ENCODE measurements around the gene PBLD.
"Not testable (repeated sequence)": the region's sequence is repeated elsewhere in the genome, so short reads cannot be mapped to it uniquely, and the experiment has no call there.

PBLD gene

DNA sequence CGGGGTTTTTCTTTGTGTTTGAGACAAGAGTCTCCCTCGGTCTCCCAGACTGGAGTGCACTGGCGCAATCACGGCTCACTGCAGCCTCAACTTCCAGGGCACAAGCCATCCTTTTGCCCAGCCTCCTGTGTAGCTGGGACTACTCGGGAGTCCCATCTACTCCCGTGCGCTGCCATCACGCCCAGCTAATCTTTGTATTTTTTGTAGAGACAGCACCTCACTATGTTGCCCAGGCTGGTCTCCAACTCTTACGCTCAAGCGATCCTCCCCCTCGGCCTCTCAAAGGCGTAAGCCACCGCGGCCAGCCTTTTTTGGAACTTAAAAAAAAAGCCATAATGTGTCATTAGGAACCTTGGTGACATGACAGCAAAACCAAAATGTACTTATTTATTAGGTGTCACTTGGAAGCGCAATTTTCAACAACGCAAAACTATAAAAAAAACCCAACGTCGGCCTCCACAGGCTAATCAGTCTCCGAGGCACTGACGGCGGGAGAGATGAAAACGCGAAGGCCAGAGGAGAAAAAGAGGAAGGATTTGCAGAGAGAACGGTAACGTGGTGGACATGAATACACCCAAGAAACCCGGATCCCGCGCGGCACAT, 1.8 kb downstream of the PBLD start:
- no peak for DNase-seq

DNA sequence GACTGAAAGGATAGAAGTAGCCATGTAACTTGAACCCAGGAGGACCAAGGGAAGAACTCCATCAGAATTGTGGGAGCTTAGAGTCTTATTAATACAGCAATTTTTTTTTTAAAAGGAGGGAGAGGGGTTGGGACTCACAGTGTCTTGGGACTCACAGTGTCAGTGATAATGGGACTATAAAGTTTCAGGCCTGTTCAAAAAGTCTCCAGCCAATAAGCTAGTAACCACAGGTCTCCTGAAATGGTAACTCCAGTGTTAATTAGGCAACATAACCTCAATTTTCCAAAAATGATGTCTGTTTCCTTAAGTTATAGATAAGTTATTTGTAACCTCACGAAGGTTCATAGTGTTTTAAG, 3.2 kb downstream of the PBLD start:
- DNase-seq: no peak

DNA sequence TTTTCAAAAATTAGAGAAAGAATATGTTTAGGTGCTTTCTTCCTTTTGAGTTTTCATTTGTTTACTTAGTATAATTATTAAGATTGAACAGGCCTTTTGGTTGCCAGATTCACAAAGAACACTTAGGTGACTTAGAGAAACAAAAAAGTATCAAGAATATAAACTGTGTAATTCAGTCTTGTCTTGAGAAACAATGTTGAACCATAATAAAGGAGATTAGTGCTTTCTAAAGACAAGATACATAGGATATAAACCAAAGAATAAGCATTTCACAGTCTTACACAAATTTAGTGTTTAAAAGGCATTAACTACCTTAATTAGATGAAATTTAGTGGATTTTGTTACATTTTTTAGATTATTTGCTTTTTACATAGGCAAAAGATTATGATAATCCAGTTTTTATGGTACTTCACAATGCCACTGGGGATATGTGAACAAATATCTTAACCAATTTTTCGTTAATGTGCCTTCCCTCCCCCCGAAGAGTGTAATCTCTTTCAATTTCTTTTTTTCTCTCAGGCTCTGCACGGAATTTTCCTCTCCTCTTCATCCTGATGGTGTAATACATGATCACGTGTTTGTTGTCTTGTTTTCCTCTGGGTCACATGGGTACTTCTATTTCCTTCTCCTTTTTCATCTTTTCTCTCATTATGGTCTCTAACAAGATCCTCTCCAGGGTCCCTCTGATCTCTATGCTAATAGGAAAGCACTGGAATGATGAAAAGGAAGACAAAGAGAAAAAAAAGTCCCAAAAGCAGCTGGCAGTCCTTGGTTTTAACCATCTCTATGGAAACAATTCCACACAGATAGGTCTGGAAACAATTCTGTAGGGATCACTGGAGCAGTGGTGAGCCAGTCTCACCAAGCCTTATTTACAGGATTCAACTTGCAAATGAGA, 4.6 kb downstream of the PBLD start:
- DNase-seq: no peak

DNA sequence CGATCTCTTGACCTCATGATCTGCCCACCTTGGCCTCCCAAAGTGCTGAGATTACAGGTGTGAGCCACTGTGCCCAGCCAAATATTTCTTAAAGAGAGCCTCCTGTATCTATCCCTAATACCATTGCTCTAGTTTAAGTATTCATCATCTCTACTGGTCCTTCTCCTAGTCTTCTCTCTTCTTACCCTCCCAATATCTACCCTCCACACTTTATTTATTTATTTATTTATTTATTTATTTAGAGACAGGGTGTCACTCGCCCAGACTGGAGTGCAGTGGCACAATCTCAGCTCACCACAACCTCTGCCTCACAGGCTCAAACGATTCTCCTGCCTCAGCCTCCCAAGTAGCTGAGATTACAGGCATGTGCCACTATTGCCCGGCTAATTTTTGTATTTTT, 8.3 kb downstream of the PBLD start:
- DNase-seq: not testable (repeated sequence)

DNA sequence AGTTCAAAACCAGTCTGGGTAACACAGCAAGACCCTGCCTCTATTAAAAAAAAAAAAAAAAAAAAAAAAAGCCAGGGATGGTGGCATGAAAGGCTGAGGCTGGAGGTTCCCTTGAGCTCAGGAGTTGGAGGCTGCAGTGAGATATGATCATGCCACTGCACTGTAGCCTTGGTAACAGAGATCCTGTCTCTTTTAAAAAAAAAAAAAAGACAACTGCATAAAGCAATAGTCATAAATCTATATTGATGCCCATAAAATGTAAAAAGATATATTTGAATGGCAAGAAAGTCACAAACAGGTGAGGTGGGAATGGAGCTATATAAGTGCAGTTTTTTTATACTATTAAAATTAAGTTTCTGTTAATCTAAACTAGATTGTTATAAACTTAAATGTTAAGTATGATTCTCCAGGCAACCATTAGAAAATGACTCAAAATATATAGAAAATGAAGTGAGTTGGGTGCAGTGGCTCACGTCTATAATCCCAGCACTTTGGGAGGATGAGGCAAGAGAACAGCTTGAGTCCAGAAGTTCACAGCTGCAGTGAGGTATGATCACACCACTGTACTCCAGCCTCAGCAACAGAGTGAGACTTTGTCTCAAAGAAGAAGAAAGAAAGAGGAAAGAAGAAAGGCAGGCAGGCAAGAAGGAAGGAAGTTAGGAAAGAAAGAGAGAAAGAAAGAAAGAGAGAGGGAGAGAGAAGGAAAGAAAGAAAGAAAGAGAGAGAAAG, 14.2 kb downstream of the PBLD start:
- DNase-seq: no peak

DNA sequence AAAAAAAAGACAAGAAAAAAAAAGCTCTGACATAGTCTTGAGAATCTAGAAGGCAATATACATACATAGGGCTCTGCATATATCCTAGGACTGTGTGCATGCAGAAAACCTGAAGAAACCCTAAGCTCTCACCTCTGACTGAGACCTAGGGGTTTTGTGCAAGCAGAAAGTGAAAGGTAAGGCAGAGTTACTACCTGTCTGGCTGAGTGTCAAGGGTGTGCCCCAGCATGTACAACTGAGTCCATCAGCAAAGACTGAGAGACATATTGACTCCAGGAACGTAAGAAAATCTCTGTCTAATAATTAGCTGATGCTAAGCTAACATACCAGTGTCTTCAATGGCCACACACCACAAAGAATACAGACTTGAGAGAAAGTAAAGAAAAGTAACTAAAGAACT, 17.1 kb downstream of the PBLD start:
- no peak for DNase-seq

DNA sequence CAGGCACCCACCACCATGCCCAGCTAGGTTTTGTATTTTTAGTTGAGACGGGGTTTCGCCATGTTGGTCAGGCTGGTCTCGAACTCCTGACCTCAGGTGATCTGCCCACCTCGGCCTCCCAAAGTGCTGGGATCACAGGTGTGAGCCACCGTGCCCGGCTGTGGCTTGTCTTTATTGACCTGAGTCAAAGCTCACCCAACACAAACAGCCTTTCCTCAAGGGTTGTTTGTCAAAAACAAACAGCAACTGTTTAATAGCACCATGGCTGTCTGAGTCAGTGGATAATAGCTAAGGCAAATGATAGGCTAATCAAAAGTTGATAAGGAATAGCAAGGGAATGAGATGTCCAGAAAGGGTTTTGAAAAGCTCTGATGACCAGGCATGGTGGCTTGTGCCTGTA, 17.8 kb downstream of the PBLD start:
- not testable (repeated sequence) for DNase-seq

DNA sequence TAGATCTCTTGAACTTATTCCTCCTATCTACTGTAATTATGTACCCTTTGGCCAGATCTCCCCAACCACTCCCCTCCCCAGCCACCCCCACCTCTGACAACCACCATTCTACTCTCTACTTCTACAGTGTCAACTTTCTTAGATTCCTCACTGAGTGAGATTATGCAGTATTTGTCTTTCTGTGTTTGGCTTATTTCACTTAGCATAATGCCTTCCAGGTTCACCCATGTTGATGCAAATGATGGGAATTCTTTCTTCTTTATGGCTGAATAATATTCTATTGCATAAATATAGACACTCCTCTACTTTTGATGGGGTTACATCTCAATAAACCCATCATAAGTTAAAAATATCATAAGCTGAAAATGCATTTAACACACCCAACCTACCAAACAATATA, 22.2 kb downstream of the PBLD start:
- no peak for DNase-seq

DNA sequence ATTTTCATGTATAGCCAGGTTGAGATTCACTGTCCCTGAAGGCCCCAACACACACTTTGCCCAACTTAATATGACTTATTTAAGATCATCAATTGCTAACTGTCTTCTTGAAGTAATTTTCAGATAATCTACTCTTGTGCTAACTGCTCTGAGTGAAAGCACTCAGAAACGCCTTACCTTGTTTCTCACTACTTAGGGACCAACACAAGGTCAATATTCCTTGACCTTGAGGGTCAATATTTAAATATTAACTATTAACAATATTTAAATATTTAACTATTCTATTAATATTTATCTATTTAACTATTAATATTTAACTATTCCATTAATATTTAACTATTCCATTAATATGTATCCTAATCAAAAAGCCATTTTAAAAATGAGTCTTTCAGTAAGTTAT, 26.9 kb downstream of the PBLD start:
- no peak for DNase-seq

DNA sequence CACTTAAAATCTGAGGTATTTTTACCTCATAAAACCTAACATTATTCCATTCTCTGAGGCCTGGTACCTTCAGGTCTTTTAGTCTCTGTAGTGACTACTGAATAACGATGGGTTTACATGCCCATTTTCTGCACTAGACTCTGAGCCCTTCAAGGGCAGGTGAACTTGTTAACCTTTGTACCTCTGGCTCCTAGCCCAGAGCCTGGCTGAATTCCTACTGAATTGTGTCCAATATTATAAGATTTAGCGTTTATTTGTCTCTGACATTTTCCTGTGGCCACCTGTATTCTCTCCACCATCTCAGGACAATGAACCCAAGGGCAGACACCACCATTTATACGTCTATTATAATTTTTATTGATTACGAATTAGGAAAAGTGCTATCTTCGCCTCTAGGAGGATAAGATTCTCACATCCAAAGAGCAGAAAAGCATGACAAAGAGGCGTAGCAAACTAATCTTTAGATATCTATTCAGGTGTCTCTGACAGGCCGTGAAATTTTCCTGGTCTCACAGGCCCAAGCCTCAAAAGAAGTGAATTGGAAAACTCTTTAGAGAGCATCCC, 28.8 kb downstream of the PBLD start:
- DNase-seq: no peak

DNA sequence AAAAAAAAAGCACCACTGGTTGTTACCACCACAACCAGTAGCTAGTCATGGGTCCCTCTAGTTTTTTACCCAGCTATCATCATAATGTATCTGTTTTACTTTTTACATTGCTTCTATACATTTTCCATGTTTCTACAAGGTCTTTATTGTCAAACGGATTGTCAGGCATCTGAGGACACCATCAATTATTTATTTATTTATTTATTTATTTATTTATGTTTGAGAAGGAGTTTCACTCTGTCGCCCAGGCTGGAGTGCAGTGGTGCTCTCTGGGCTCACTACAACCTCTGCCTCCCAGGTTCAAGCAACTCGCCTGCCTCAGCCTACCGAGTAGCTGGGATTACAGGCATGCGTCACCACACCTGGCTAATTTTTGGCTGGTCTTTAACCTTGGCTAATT, 29.9 kb downstream of the PBLD start:
- no peak for DNase-seq

DNA sequence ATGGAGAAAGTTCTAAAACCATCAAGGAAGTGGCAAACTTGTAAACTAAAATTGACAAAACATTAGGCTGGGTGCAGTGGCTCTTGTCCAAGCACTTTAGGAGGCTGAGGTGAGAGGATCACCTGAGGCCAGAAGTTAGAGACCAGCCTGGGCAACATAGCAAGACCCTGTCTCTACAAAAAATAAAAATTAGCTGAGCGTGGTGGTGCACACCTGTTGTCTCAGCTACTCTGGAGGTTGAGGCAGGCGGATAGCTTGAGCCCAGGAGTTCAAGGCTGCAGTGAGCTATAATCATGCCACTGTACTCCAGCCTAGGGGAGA, 30.3 kb downstream of the PBLD start:
- no peak for DNase-seq

DNA sequence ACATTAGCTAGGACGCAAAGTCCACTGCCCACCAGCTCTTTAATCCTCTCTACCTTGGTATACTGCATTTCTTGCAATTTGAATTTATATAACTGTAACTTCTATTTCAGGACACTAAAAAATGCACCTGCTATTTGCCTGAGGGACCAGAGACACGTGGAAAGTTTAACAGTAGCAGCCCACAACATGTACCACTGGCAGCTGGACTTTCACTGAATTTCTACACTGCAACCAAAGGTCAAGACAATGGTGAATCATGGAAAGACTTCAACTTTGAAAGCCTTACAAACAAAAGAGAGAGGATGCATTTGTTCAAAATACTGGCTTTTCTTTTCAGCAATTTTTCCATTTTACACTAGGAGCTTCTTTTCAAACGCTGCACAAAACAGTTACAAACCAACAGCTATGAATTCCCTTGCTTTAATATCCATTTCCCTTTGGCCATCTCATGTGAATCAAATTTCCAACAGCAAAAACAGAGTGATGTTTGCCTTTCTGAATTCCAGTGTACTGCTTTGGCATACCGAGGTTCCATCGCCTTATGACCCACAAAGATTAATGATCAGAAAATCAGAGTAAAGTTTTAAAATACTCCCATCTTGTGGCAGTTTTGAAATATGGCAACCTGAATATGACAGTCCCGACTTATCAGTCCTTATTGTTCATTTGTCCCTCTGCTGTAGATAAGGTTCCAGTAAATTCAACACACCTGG, 30.8 kb downstream of the PBLD start:
- peak; percentile 32 for DNase-seq

DNA sequence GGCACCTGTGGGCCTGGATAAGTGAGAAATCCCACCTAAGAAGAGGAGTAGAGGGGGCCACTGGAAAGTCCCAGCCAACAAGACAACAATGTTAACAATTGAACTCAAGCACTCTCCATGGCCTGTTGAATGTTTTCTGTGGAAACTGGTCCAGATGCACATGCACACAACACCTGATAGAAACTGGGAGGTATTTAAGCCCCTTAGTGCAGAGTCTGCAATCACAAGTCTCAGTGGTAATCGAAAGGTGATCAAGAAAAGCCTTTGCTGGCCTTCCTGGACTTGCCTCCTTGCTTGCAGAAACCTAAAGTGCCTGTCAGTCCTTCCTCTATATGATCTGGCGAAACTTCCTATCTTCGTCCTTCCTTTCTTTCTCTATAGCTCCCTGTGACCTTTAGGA, 31.4 kb downstream of the PBLD start:
- DNase-seq: no peak

DNA sequence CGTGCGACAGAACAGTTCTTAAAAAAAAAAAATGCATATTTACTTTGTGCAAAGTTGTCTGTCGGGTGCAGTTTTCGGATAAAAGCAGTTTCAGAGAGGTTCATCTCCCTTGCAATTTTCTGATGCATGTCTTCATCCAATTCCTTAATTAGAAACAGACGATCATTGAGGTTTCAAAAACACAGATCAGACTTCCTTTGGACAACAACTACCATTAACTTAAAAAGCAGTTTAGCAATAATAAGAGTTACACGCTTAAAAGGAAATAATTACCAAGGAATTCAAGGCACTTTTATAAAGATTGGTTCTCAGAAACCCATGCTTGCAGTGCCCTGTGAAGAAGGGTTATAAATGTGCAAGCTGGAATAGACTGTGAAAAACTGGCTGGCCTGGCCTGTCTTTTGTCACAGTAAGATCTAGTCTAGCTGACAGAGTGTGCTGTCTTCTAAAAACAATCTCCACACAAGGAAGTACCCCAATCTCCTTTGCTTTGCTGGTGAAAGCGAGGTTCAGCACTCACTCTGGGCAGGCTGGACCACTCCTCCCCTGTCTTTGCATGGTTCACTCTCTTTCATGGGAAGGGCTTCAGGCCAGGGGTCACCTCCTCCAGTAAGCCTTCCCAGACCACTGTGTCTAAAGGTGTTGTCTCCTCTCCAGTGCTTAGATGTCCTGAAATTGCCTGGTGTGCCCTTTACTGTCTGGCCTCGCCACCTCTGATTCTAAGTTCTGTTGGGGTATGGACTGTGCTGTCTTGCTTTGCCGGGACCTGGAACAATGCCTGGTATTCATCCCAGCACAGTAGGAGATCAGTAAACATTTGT, 35.7 kb downstream of the PBLD start:
- DNase-seq: no peak

DNA sequence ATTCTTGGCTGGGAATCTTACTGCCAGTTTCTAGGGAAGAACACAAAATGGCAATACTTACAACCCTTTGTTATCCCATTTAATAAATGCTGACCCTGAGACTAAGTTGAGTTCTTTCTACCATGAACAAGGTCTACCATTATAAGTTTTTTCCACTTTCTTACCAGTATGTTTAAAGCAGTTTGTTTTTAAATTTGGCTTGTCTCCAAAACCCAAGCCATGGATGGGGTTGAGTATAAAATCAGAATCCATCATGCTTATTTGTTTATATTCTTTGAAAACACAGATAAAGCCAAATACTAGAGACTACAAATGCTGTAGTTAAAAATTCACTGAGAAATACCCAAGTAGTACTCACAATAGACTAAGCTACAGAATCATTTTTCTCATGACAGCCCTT, 42.0 kb downstream of the PBLD start:
- no peak for DNase-seq

DNA sequence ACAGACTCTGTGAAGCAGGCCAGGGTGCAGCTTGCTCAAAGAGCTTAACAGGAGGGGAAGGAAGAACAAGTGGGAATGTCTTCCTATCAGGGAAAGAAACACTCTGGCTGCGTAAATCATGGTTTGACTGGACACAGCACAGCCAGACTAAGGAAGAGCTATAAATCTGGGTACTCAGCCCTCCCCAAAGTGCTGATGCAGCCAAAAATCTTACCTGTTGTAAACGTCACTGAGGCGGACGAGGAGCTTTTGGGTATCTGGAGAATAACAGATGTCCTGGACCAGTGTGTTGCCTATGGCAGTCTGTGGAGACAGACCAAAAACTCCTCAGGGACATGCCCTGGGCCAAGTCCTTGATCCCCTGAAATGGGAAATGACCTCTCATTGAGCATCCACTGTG, 44.0 kb downstream of the PBLD start:
- no peak for DNase-seq

DNA sequence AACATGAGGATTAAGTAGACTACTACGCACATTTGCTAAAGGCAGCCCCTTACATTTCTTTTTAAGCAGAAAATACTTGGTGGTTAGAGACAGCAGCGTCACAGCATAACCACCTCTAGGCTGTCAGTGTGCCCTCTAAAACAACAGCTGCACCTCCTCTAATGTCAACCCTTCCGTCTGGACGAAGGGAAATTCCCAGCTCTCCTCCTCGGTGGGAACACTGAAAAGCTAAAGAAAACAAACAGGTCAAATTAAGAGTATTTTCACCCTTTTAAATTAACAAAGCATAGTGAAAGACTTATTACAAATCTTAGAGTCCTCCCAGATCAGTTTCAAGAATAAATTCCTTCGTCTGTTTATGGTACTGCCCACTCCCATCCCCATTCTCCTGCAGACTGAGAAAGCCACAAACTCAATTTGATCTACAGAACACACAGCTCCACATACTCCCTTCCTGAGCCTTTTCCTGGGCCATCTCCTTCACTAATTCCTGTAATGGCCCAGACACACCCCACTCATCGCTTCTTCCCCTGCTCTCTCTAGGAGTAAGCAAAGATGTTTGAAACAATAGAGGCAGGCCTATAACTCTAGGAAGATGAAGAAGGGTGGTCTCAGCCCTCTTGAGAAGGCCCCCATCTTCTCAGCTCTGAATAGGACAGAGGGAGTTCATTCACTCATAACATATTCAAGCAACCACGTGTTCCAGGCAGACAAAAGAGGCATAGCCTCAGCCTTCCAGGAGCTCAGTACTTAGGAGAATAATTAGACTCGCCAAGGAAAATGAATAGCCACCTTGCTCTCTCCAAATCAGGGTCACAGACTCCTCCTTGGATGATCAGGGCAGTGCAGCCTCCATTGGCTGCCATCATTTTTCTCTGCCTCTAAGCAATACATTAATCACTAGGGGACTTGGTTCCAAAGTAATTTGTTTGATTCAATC, 48.4 kb downstream of the PBLD start:
- no peak for DNase-seq

DNA sequence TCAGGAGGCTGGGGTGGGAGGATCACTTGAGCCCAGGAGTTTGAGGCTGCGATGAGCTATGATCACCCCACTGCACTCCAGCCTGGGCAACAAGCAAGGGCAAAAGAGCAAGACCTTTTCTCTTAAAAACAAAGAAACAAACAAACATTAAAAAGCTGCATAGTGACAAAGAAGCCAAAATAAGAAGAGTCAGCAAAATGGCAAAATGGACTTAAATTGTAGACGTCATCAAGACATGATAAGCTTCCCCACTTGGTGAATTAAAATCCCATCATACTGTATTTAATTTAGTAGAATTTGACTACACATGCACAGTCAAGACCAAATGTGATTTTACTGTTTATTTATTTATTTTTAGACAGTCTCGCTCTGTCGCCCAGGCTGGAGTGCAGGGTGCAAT, 52.0 kb downstream of the PBLD start:
- no peak for DNase-seq

DNA sequence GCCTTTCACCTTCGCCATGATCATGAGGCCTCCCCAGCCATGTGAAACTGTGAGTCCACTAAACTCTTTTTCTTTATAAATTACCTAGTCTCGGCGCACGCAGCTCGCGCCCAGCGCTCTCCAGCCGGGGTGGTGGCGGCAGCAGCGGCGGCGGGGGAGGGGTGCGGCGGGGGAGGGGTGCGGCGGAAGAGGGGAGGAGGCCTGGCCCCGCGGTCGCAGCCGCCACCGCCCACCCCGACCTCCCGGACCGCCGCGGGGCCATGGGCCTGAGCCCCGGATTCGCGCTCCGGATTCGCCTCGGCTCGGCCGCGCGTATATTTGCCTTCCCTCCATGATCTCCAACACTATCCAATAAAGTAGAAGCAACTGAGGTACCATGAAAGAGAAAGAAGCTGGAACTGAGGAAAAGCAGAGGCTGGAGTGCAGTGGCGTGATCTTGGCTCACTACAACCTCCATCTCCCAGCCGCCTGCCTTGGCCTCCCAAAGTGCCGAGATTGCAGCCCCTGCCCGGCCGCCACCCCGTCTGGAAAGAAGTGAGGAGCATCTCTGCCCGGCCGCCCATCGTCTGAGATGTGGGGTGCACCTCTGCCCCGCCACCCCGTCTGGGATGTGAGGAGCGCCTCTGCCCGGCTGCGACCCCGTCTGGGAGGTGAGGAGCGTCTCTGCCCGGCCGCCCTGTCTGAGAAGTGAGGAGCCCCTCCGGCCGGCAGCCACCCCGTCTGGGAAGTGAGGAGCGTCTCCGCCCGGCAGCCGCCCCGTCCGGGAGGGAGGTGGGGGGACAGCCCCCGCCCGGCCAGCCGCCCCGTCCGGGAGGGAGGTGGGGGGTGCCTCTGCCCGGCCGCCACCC, 53.6 kb downstream of the PBLD start:
- DNase-seq: not testable (repeated sequence)
